ENCODE results near the gene PNPT1. TPM values are rescaled to one million over a fixed set of nuclear protein-coding genes. Genes with fewer than 3 reads are reported as not detected.
A peak's percentile ranks its signal among the peaks of the same experiment; 100 is the strongest.

PNPT1 gene
- total RNA-seq, 6 experiments from 2014 or later = 22.5 to 31.5 (median 25.8) TPM

DNA sequence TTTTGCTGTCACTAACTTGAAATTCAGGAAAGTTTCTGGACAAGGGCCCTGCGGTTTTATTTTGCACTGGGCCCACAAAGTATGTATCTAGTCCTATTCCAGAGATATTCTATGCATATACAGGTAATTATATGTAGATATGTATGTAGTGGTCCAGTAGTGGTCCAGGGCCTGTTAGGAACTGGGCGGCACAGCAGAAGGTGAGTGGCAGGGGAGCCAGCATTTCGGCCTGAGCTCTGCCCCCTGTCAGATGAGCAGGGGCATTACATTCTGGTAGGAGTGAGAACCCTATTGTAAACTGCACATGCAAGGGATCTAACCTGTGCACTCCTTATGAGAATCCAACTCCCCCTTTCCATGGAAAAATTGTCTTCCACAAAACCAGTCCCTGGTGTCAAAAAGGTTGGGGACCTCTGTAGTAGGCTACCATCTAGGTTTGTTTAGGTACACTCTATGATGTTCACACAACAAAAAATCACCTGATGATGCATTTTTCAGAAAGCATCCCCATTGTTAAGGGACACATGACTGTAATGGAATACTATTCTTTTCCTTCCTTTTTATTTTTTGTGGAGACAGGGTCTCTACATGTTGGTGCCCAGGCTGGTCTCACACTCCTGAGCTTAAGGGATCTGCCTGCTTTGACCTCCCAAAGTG is 73.4 kb downstream of the PNPT1 start:
- no peak for DNase-seq
- H3K27me3 Mint-ChIP-seq (ENCODE audit: insufficient read depth) = peaks cover 4% of the 10 kb centered on the region; the same call in 1 of the 2 replicates
- H3K36me3 Mint-ChIP-seq (ENCODE audit: low read depth) = peaks cover 8% of the 10 kb centered on the region; the same call in 1 of the 2 replicates
- no peaks in the 10 kb centered on the region for H3K9me3 Mint-ChIP-seq
- peak overlapping the region; percentile 41; the same call in 1 of the 2 replicates for H3K27ac Mint-ChIP-seq
- H3K4me3 Mint-ChIP-seq = no peak overlapping the region; the same call in 1 of the 2 replicates
- peak; percentile 72 for TF ChIP-seq CTCF (IDR thresholded peaks at IDR 0.05)
- H3K4me1 Mint-ChIP-seq (ENCODE audit: low read depth) = peaks cover 9% of the 10 kb centered on the region

DNA sequence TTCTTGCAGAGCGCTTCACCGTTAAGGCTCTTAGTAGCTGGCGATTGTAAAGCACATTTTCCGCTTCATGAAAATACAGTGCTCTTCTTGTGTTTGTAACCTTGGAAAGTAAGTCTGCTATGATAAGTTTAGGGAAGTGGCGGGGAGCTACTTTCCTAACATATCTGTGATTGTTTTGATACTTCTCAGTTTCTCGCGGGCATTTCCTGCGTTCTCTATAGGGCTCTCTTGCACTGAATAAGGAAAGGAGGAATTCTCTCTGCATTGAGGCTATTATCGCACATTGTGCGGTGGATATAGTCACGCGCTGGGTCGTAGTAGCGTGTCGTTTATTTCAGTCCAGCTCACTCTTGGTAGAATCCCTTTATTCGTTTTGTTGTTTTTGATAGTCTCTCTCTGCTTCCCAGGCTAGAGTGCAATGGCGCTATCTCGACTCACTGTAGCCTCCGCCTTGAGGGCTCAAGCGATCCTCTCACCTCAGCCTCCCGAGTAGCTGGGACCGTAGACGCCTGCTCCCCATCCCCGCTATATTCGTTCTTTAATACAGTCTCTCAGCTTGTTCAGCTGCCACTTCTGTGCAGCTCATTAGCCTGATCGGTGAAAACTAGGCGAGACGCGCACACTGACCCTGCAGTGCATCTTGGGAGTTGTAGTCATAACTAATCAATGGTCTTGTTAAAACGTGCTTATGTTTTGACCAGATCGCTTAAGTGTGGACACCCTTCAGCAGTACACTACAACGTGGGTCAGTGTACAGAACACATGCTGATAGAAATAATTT is 75.2 kb downstream of the PNPT1 start:
- no peak overlapping the region for H3K4me3 Mint-ChIP-seq
- H3K36me3 Mint-ChIP-seq (ENCODE audit: low read depth) = peaks cover 19% of the 10 kb centered on the region
- peaks cover 17% of the 10 kb centered on the region for H3K4me1 Mint-ChIP-seq (ENCODE audit: low read depth)
- peaks cover 4% of the 10 kb centered on the region; the same call in 1 of the 2 replicates for H3K27me3 Mint-ChIP-seq (ENCODE audit: insufficient read depth)
- no peaks in the 10 kb centered on the region for H3K9me3 Mint-ChIP-seq
- DNase-seq = peak; percentile 49
- no peak overlapping the region for H3K27ac Mint-ChIP-seq
- no peak for TF ChIP-seq CTCF (IDR thresholded peaks at IDR 0.05)

- no peaks in the 10 kb centered on the region for H3K9me3 Mint-ChIP-seq
- H3K36me3 Mint-ChIP-seq (ENCODE audit: low read depth) = peaks cover 19% of the 10 kb centered on the region
- TF ChIP-seq CTCF (IDR thresholded peaks at IDR 0.05) = peak; percentile 14
- H3K4me3 Mint-ChIP-seq = no peak overlapping the region
- peaks cover 17% of the 10 kb centered on the region for H3K4me1 Mint-ChIP-seq (ENCODE audit: low read depth)
- no peak for DNase-seq
- H3K27me3 Mint-ChIP-seq (ENCODE audit: insufficient read depth) = peaks cover 4% of the 10 kb centered on the region; the same call in 1 of the 2 replicates
- no peak overlapping the region for H3K27ac Mint-ChIP-seq
These were observed 75.7 kb downstream of the PNPT1 start for GRCh38 chr2:55618025-55618274.

DNA sequence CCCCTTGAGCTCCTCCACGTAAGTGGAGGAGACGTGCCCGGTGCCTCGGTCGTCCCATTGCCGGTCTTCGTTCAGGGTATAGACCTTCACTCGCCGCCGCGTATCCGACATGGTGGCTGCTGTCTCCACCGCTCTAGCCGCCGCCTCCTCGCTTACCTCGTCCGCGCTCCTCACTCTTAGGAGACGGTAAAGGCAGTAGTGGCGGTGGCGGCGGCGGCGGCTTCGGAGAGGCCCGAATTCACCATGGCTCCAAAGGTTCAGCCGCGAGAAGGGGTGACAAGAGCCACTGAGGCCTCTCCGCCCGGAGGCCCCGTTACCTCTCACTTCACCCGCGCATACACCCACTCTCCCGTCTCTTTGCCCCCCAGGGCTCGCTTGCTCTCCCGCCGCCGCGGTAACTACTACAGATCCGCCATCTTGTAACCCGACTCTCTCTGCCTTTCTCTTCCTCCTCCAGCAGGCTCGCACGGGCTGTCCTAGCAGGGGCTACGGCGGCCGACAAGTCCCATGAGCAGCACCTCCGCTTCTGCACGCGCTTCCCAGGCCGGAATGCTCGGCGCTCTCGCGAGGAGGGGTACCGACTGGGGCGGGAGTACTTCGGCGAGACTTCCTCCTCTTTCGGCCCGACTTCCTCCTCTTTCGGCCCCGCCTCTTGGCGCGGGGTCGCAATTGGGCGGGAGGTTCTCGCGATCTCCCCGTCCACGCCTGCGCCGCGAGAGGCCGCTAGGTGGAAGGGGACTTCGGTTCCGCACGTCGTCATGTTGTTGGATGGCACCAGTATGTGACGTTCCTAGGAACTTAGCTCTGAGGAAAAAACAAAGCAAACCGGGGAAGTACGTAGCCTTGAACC is 76.2 kb downstream of the PNPT1 start, which contains the start of gene PPP4R3B:
PPP4R3B (minus strand) TSS at position 448 of the 850 bp plus-strand sequence; CDS start at position 111, 337 bp downstream.
- TF ChIP-seq CTCF (IDR thresholded peaks at IDR 0.05) = peak; percentile 71
- no peak within 1 kb of the TSS for H3K27ac Mint-ChIP-seq
- peak; percentile 100 for DNase-seq
- H3K4me3 Mint-ChIP-seq = no peak within 1 kb of the TSS
- H3K36me3 Mint-ChIP-seq (ENCODE audit: low read depth) = peaks cover 19% of the 10 kb centered on the region
- no peaks in the 10 kb centered on the region for H3K9me3 Mint-ChIP-seq
- H3K4me1 Mint-ChIP-seq (ENCODE audit: low read depth) = peaks cover 17% of the 10 kb centered on the region
- peaks cover 4% of the 10 kb centered on the region; the same call in 1 of the 2 replicates for H3K27me3 Mint-ChIP-seq (ENCODE audit: insufficient read depth)

DNA sequence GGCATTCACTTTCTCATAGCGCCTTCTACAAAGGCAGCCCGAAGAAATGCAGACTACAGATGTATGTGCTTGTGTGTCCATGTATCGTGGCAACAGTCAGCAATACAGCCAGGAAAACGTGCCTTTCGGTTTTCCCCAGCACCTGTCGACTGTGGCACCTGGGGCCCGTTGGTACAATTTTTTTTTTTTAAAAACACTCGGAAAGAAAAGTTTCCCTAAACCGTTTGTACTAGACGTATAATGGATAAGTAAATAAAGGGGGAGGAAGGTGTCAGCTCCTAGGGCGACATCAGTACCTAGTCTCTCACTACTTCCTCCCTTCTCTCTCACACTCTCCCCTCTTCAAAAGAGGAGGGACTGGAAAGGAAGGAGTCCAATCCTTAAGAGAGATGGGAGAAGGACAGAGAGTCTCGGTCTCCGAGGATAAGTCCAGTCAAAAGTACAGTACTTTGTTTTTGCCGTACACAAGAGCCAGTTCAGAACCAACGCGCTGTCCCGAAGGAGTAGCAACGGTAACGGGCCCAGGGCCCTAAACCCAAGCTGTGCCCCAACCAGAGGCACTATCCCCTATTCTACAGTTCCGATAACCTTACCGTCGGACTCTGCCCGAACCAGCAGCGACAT is 77.0 kb downstream of the PNPT1 start:
- H3K4me3 Mint-ChIP-seq = no peak overlapping the region
- H3K4me1 Mint-ChIP-seq (ENCODE audit: low read depth) = peaks cover 17% of the 10 kb centered on the region
- H3K9me3 Mint-ChIP-seq = no peaks in the 10 kb centered on the region
- peak; percentile 52 for DNase-seq
- peaks cover 4% of the 10 kb centered on the region; the same call in 1 of the 2 replicates for H3K27me3 Mint-ChIP-seq (ENCODE audit: insufficient read depth)
- no peak for TF ChIP-seq CTCF (IDR thresholded peaks at IDR 0.05)
- H3K27ac Mint-ChIP-seq = no peak overlapping the region
- H3K36me3 Mint-ChIP-seq (ENCODE audit: low read depth) = peaks cover 19% of the 10 kb centered on the region

All from HFFc6 (cell line).